HG02678 (cell line): Measurements from ENCODE around the gene DPY30.
"Not testable (repeated sequence)": the region's sequence is repeated elsewhere in the genome, so short reads cannot be mapped to it uniquely, and the experiment has no call there.

Experiments used
- ATAC-seq: cut with Tn5 transposase; IDR thresholded peaks from one replicate; pipeline ENCODE4 v1.9.1; 2021; ENCODE audit warnings: mild to moderate bottlenecking, moderate library complexity; ENCODE audit not compliant: unreplicated experiment

The DPY30 gene

DNA sequence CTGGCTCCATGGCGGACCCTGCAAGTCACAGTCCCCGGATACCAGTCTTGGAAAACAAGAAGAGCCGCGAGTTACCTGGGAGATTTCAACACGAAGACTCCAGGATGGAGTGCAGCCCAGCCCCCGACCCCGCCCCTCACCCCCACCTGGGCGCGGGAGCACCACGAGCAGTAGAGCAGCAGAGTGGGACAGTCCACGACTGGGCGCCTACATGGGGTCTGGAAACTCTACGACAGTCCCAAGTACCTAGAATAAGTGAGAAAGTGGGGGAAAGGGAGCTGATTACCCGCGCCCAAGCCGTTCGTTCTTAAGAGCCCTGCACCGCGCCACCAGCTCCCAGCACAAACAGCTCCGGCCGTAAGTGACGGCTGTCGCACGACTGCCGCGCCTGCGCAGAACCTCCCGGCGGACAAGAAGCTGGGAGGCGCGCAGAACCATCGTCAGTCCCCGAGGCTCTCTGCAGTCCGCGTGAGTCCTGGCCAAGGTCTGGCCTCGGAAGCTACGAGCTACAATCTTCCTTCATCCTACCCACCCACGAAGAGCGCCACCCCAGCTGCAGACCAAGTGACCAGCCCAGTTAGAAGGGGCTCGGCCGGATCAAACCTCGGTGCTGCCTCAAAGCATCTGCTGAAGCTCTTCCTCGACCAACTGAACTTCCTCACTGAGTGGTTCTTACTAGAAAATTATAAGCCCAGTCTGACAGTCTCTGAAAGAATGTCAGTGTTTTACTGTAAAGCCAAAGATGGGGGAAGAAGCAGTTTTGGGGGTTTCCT, at the start of gene DPY30:
TSS of gene DPY30 (minus strand) at position 359 of the 773 bp plus-strand sequence. CDS start at position 10, 349 bp downstream.
- peak; percentile 88 for ATAC-seq

- no peak for ATAC-seq
Measured at GRCh38 chr2:32074134-32074506, 34.5 kb upstream of the DPY30 start.

DNA sequence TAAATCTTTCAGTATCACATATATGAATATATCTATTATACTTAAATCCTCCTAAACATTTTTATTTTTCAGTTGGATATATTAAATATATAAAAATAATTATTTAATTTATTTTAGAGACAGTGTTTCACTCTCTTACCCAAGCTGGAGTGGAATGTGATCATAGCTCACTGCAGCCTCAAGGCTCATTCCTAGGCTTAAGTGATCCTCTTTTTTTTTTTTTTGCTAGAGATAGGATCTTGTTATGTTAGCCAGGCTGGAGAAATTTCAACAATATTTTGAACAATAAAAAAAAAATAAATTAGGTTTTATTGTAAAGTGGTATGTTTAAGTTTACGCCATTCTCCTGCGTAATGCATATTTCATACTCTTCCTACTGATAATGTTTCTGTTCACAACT, 27.9 kb upstream of the DPY30 start:
- no peak for ATAC-seq

DNA sequence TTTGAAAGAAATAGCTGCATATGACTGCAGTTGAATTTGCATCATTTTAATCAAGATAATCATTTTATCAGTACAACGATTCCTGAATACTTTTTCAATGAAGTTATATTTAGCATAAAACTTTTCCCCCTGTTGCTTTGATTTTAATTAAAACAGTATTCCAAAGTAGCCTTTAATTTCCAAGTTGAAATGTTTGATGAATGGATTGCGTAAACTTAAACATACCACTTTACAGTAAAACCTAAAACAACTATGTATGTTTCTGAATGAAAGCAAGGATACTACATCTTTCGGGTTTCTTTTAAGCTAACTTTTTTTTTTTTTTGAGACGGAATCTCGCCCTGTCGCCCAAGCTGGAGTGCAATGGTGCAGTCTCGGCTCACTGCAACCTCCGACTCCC, 25.1 kb upstream of the DPY30 start:
- ATAC-seq, result no peak

DNA sequence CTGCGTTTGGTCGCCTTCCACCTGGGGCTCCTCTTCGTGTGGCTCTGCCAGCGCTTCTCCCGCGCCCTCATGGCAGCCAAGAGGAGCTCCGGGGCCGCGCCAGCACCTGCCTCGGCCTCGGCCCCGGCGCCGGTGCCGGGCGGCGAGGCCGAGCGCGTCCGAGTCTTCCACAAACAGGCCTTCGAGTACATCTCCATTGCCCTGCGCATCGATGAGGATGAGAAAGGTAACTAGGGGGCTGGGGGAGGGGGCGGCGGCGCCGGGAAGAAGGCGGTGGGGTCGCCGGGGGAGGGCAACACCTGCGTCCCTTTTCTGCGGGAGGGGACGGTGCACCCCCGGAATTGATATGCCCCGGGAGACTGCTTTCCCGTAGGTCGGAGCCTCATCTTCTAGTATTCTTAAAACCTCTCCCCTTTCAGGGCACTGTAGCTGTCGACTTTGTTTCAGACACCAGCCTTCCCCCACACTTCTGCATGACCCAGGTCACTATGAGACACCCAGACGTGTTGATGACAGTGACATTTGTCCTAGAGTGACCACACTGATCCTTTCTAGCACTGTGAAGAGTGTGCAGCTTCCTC, 24.5 kb upstream of the DPY30 start:
- no peak for ATAC-seq

- peak; percentile 96 for ATAC-seq
Measured at GRCh38 chr2:32063310-32064020, 23.9 kb upstream of the DPY30 start, which contains the start of gene SPAST. Gene SPAST (plus strand): TSS chr2:32063556. CDS start chr2:32063832, 276 bp downstream.

DNA sequence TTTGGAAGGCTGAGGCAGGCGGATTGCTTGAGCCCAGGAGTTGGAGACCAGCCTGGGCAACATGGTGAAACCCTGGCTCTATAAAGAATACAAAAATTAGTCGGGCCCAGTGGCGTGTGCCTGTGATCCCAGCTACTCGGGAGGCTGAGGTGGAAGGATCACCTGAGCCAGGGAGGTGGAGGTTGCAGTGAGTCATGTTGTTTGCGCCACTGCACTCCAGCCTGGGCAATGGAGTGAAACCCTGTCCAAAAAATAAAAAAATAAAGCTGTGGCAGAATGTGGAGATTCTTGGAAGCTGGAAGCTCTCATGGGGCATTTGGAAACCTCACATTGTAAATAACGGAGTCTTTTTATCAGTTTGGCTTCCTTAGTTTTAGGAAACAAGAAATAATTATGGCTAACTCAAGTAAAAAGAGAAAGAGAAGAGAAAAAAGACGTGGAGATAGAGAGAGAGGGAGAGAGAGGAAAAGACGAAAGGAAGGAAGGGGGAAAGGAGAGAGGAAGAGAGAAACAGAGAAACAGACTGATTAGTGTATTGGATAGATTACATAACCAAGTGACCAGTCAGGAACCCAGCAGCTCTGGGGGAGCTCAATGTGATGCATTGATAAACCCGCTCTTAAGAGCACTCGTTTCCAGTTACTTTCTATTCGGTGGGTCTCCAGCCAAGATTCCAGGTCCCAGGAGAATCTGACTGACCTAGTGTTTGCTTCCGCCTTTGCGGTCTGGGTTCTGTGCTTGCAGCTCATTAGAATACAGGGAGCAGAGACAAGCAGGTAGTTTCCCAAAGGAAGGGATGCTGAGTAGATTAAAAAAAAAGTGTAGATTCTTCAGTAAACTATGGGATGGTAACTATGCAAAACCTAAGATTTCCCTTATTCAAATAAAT, 22.6 kb upstream of the DPY30 start:
- no peak for ATAC-seq

DNA sequence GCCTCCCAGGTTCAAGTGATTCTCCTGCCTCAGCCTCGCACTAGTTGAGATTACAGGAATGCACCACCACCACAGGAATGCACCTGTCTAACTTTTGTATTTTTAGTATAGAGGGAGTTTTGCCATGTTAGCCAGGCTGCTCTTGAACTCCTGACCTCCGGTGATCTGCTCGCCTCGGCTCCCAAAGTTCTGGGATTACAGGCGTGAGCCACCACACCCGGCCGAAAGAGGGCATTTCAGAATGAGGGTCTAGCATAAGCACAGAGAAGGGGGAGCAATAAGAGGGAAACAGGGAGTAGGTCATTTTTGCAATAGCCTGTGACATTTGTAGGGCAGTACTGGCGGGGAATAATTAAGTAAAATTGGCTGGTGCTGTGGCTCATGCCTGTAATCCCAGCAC, 21.8 kb upstream of the DPY30 start:
- ATAC-seq, result no peak

GRCh38 chr2:32060266-32060665, 20.7 kb upstream of the DPY30 start:
- no peak for ATAC-seq

DNA sequence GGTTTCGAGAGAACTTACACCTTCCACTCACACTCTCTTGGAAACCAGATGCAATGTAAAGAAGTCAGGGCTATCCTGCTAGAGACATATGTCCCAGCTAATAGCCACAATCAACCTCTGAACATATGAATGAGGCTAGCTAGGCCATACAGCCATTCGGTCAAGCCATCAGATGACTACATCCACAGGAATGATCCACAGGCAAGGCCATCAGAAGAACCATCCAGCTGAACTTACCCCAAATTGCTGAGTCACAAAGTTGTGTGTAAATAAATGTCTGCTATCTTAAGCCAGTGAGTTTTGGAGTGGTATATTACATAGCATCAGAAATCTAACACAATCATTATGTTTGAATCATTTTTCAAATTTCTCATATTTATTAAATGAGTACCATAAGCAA, 18.5 kb upstream of the DPY30 start:
- no peak for ATAC-seq

DNA sequence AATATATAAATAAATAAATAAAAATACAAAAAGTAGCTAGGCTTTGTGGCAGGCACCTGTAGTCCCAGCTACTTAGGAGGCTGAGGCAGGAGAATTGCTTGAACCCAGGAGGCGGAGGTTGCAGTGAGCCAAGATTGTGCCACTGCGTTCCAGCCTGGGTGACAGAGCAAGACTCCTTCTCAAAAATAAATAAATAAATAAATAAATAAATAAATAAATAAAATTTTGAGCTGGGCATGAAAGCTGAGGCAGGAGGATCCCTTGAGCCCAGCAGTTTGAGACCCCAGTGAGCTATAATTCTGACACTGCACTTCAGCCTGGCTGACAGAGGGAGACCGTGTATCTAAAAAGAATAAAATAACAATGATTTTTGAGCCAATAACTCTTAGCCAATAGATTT, 15.0 kb upstream of the DPY30 start:
- not testable (repeated sequence) for ATAC-seq

DNA sequence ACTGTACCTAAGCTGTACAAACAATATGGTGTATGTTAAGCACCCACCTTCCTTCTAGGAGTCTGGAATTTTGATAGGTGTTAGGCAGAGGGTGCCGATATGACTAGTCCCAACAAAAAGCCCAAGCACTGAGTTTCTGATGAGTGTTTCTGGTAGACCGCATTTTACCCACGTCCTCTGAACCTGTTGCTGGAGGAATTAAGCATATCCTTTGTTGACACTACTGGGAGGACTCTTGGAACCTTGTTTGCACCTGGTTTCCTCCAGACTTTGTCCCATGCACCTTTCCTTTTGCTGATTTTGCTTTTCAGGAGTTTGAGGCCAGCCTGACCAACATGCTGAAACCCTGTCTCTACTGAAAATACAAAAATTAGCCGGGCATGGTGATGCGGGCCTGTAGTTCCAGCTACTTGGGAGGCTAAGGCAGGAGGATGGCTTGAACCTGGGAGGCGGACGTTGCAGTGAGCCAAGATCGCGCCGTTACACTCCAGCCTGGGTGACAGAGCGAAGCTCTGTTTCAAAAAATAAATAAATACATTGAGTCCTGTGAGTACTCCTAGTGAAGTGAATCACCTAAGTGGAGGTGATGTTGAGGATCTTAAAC, 12.3 kb upstream of the DPY30 start:
- ATAC-seq, result no peak

GRCh38 chr2:32043561-32043960, 4.0 kb upstream of the DPY30 start:
- ATAC-seq, result no peak

GRCh38 chr2:32034198-32034887, 5.3 kb downstream of the DPY30 start:
- ATAC-seq, result not testable (repeated sequence)

GRCh38 chr2:32018789-32019482, 20.7 kb downstream of the DPY30 start:
- not testable (repeated sequence) for ATAC-seq

GRCh38 chr2:32012872-32013271, 26.7 kb downstream of the DPY30 start:
- no peak for ATAC-seq

GRCh38 chr2:32011485-32011960, 28.1 kb downstream of the DPY30 start:
- no peak for ATAC-seq

DNA sequence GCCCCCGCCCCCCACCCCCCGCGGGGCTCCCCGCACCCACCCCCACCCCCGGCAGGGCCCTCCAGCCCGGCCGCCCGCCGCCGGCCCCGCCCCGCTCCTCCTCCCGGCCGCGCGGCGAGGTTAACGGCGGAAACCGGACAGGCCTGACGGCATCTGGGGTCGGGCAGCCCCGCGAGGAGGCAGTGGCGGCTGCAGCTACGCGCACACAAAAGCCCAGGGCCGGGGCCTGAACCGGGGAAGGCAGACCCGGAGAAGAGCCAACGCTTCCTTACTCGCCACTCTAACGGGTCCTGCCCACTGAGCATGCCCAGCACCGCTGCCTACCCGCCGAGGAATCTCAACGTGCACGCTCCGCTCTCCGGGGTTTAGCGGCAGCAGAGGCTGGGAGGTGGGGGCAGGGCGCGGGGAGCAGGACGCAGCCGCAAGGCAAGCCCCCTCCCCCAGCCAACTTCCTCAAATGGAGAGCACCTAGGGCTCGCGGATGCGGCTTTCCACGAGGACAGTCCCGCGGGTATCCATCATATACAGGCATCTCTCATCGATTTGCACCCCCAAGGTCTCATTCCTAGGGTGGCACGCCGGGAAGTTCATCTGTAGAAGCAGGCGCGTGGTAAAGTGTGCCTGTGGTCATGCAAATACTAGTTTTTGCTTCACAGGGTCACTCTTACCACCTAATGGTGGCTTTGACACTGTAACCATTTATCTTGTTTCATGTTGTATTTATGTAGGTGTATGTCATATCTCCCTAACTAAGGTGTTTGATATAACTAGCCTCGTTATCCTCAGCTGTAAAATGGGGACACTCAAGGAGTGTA, 28.7 kb downstream of the DPY30 start, which contains the start of gene MEMO1:
TSS of gene MEMO1 (minus strand) at position 339 of the 815 bp plus-strand sequence. CDS start 761 bp downstream, outside the sequence.
- ATAC-seq, result peak; percentile 60
